GM19025 (cell line): ENCODE measurements around the gene LARP1.
A peak's percentile ranks its signal among the peaks of the same experiment; 100 is the strongest.
"Not testable (repeated sequence)": the region's sequence is repeated elsewhere in the genome, so short reads cannot be mapped to it uniquely, and the experiment has no call there.

Experiments used
- ATAC-seq: cut with Tn5 transposase; IDR thresholded peaks from one replicate; pipeline ENCODE4 v1.9.1; 2021; ENCODE audit warnings: mild to moderate bottlenecking, low read depth, moderate library complexity; ENCODE audit not compliant: unreplicated experiment

Gene LARP1

GRCh38 chr5:154759868-154760267, 4.7 kb downstream of the LARP1 start:
- not testable (repeated sequence) for ATAC-seq

- ATAC-seq = peak; percentile 38
Observed at GRCh38 chr5:154761046-154761736, 6.0 kb downstream of the LARP1 start.

GRCh38 chr5:154762261-154762660, 7.1 kb downstream of the LARP1 start:
- no peak for ATAC-seq

GRCh38 chr5:154762700-154763099, 7.5 kb downstream of the LARP1 start:
- ATAC-seq = no peak

- no peak for ATAC-seq
Observed at GRCh38 chr5:154764967-154765366, 9.8 kb downstream of the LARP1 start.

GRCh38 chr5:154765396-154765925, 10.3 kb downstream of the LARP1 start:
- no peak for ATAC-seq

- ATAC-seq = no peak
Observed at GRCh38 chr5:154766558-154767281, 11.5 kb downstream of the LARP1 start.

- ATAC-seq = no peak
Observed at GRCh38 chr5:154767576-154767975, 12.4 kb downstream of the LARP1 start.

- no peak for ATAC-seq
Observed at GRCh38 chr5:154768207-154768606, 13.0 kb downstream of the LARP1 start.

- ATAC-seq = no peak
Observed at GRCh38 chr5:154770111-154770510, 14.9 kb downstream of the LARP1 start.

GRCh38 chr5:154771383-154771901, 16.3 kb downstream of the LARP1 start:
- ATAC-seq = no peak

- no peak for ATAC-seq
Observed at GRCh38 chr5:154773326-154773725, 18.1 kb downstream of the LARP1 start.

GRCh38 chr5:154776167-154776566, 21.0 kb downstream of the LARP1 start:
- ATAC-seq = no peak

GRCh38 chr5:154778534-154778933, 23.4 kb downstream of the LARP1 start:
- ATAC-seq = no peak

GRCh38 chr5:154779105-154779504, 23.9 kb downstream of the LARP1 start:
- ATAC-seq = no peak

- ATAC-seq = no peak
Observed at GRCh38 chr5:154780128-154780527, 25.0 kb downstream of the LARP1 start.

GRCh38 chr5:154782326-154782725, 27.1 kb downstream of the LARP1 start:
- ATAC-seq = no peak

- ATAC-seq = no peak
Observed at GRCh38 chr5:154782812-154783592, 27.8 kb downstream of the LARP1 start.

GRCh38 chr5:154783774-154784460, 28.7 kb downstream of the LARP1 start:
- peak; percentile 50 for ATAC-seq

GRCh38 chr5:154784856-154785255, 29.7 kb downstream of the LARP1 start:
- ATAC-seq = no peak
